T-helper 1 cell (primary cell): ENCODE results near the gene FIZ1.
"Not testable (repeated sequence)": the region's sequence is repeated elsewhere in the genome, so short reads cannot be mapped to it uniquely, and the experiment has no call there.

Experiments
- DNase-seq, 5 donors: peaks; one replicate each; pipeline ENCODE4 v3.0.0-alpha.2; 2012 to 2020

The FIZ1 gene

GRCh38 chr19:55569477-55569876 lies 29.8 kb downstream of the FIZ1 start:
- DNase-seq = not testable (repeated sequence)

GRCh38 chr19:55567708-55568328 lies 31.5 kb downstream of the FIZ1 start:
- DNase-seq = no peak

DNA sequence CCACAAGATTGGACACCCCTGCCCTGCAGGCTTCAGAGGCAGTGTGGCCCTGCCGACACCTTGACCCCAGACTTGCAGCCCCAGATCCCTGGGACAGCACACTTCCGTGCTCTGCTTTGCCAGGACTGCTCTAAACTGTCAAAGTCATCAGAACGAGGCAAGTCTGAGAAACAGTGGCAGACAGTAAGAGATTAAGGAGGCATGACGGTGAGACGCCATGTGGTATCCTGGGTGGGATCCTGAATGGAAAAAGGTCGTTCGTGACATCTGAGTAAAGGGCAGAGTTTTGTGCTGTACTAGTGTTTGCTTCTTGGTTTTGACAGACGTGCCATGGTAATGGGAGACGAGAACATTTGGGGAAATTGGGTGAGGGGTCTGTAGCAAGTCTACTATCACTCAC lies 32.5 kb downstream of the FIZ1 start:
- no peak for DNase-seq

GRCh38 chr19:55563261-55563690 lies 36.0 kb downstream of the FIZ1 start:
- DNase-seq = no peak

DNA sequence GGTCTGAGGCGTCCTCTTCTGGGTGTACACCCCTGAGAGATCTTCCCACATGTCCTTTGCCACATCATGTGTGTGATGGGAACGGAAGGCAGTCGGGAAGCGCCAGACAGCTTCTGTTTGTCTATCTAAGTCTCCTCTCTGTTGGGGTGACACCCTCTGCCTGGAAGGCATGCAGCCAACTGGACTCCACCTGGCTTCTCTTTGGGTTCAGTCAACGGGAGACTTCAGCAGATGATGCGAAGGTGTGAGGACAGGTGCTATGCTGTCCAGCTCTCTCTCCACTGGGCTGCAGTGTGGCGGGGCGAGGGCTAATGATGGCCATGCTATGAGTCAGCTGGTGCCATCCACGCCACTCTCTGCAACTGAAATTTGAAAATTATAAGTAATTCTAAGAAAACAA lies 39.6 kb downstream of the FIZ1 start:
- DNase-seq = no peak

- DNase-seq = no peak
These were observed 44.6 kb downstream of the FIZ1 start for GRCh38 chr19:55554741-55555152.

DNA sequence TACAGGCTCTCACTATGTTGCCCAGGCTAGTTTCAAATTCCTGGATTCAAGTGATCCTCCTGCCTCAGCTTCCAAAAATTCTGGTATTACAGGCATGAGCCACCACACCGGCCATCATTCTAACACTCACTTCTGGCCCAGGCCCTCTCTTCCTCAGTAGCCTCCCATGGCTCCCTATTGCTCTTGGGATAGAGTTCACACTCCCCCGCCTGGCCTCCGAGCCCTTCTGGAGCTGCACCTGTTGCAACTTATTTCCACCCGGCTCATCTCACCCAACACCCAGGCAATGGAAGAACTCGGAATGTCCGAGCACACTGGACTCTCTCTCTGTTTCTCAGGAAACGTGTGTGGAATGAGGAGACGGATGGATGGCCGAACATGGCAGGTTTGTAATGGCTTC lies 45.0 kb downstream of the FIZ1 start:
- DNase-seq = no peak

DNA sequence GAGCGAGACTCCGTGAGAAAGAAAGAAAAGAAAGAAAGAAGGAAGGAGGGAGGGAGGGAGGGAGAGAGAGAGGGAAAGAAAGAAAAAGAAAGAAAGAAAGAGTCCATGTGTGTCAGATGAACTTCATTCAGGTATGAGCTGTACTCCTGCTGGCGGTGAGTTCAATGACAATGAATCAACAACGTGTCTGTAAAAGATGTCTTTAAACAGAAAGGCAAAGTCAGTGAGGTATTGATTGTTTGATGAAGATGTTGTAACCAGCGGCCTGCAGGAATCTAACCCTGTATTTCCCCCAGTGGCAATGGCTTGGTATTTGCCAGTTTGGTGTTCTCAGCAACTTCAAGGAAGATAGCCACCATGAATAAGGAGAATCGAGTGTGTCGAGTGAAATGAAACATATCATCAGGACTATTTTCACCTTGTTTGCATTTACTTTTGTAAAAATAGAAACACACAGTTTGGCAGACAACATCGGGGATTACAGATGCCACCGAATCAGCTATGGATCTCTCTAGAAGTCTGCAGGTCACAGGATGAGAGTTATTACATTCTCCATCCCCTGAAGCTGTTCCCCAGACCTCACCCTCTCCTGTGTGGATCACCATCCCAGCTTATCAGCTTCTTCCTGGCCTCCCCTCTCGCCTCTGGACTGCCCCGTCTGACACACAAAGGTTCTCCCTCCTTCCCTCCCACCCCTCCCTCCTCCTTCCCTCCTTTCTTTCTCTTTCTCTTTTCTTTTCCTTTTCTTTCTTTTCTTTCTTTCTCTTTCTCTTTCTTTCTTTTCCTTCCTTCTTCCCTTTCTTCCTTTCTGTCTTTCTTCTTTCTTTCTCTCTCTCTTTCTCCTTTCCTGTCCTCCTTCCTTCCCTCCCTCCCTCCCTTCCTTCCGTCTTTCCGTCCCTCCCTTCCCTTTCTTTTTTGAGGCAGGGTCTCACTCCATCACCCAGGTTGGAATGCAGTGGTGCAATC lies 45.8 kb downstream of the FIZ1 start:
- no peak for DNase-seq

GRCh38 chr19:55552620-55553019 lies 46.7 kb downstream of the FIZ1 start:
- DNase-seq = no peak

DNA sequence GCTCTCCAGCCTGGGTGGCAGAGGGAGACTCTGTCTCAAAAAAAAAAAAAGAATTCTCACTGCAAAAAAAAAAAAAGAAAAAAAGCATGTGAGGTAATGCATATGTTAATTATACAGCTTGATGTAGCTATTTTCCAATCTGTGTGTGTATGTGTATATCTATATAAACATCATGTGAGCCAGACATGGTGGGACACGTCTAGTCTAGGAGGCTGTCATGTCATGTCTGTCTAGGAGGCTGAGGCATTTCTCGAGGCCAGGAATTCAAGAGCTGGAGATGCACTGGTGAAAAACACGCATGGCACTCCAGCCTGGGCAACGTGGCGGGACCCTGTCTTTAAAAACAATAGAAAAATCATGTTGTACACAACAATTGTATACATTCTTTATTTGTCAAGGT lies 47.1 kb downstream of the FIZ1 start:
- DNase-seq = no peak

GRCh38 chr19:55550321-55550650 lies 49.0 kb downstream of the FIZ1 start:
- DNase-seq = no peak

DNA sequence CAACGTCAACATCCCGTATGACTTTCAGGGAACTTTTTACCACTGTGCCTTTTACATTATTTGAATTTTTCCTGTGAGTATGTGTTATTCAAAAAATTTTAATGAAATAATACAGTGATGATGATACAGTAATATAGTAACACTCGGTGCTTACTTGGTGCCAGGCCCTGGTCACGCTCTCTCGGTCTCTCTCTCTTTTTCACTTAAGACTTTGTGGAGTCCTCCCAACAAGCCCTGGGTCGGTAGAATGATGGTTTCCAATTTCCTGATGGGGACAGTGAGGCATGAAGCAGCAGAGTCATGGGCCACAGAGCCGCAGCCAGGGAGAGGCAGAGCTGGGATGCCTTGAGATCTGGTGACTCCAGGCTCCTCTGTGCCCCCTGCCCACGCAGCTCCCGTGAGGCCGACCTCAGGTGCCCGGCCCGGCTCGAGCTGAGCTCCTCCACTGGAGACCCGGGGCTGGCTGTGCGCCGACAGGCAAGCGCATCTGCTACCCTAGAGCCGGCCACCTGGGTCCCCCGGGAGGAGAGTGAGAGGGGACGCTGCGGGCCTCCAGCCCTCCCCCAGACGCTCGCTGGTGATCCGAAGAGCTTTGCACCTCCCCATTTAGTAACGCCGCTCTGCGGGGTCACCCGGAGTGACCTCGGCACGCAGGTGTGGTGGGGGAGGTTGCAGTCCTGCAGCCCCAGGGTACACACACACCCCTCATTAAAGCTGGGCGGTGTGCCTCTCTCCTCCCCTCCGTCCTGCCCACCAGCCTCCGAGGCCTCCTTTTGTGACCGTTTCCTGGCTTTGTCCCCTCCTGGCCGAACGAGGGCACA lies 49.6 kb downstream of the FIZ1 start:
- DNase-seq = no peak

DNA sequence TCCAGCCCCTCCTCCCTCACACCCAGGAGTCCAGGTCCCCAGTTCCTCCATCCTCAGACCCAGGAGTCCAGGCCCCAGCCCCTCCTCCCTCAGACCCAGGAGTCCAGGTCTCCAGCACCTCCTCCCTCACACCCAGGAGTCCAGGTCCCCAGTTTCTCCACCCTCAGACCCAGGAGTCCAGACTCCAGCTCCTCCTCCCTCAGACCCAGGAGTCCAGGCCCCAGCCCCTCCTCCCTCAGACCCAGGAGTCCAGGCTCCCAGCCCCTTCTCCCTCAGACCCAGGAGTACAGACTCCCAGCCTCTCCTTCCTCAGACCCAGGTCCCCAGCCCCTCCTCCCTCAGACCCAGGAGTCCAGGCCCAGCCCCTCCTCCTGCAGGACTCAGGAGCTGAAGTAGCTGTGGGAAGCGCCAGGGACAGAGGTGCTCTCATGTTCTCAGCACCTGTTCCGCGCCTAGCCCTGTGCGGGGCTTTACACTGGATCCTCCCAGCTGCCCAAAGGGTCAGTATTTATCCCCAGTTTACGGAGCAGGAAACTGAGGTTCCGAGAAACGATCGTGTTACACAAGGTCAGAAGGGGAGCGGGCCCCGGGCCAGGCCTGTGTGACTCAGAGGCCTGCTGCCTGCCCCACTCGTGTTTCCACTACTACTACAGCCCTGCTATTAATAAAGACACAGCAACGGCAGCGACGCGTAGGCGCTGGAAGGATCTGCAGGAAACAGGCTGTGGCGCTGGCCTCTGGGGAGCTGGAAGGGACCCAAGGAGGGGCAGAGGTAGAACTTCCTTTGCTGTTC lies 52.3 kb downstream of the FIZ1 start:
- DNase-seq = no peak

GRCh38 chr19:55546011-55546410 lies 53.3 kb downstream of the FIZ1 start:
- DNase-seq = no peak

GRCh38 chr19:55545443-55545842 lies 53.9 kb downstream of the FIZ1 start, which contains the start of gene SBK3:
SBK3 (minus strand) TSS chr19:55545543; CDS start chr19:55545543, 0 bp downstream.
- no peak for DNase-seq

DNA sequence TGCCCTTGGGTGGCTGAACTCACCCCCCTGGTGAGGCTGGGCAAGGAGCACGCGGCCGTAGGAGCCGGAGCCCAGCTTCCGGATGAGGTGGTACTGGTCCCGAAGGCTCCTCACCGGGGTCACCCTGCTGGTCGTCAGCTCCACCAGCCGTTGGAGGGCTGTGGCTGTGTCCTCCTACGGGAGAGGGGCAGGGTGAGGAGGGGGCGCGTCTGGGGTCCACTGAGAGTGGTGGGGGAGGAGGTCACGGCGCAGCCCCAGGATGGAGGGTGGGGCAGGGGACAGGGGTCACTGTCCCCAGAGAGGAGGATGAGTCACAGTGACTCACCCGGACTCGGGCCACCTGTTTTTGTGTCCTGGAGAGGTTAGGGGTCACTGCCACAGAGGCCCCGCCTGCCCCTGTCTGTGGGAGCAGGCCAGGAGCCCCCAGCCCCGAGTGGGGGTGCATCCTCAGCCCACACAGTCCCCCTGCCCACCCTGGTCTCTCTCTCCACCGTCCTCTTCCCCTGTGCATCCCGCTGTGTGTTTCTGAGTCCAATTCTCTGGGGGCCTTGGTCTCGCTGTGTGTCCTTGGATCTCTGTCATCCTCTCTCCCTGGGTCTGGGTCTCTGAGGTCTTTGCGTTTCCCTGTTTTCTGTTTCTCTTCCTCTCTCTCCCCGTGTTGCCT lies 54.4 kb downstream of the FIZ1 start:
- no peak for DNase-seq

- DNase-seq = no peak
These were observed 55.3 kb downstream of the FIZ1 start for GRCh38 chr19:55544014-55544413.

GRCh38 chr19:55543567-55543966 lies 55.8 kb downstream of the FIZ1 start:
- no peak for DNase-seq

DNA sequence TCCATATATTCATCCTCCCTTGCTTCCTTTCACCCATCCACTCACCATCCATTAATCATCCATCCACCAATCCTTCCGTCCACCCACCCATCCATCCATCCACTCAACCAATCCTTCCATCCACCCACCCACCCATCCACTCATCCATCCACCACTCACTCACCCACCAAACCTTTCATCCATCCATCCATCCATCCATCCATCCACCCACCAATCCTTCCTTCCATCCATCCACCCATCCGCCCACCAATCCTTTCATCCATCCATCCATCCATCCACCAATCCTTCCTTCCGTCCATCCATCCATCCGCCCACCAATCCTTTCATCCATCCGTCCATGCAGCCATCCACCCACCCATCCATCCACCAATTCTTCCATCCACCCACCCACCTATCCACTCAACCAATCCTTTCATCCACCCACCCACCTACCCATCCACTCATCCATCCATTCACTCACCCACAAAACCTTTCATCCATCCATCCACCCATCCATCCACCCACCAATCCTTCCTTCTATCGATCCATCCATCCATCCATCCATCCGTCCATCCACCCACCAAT lies 56.9 kb downstream of the FIZ1 start:
- no peak for DNase-seq
